GF-D8 (cell line): ENCODE results near the gene ICE2.

ENCODE experiments used
- DNase-seq: peaks from one replicate; lab custom pipeline; 2025; lab: John Stamatoyannopoulos, UW

ICE2 gene

DNA sequence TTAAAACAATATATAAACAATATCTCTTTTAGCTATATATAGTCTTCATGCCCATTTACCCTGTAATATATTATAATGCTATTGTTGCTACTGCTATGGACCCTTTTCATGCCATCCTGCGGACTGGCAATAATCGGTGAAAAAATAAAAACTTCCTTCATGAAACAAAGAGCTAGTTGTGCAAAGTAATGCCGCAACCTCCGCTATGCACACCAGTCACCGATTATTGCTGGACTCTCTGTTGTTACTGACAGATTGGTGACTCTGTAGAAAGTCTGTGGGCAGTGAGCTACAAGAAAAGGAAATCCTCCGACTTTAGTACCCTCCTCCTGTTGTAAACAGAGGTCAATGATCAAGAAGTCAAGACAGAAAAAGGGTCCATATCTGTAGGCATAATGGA, 17.9 kb upstream of the ICE2 start:
- DNase-seq: no peak

DNA sequence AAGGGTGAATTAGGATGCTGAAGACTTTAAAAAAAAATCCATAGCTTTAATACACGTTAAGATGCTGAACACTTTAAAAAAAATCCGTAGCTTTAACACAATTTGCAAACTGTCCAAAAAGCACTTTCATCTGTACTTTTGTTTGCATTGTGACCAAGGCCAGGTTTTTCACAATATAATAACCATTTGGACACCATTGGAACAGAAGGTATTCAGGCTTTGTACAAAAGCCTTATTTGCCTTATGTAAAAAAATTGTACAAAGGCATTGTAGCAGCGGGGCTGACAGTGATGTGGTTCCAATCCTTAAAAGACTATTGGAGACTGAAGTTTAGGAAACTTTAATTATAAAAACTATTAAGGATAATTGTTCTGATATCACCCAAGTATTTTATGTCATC, 15.2 kb upstream of the ICE2 start:
- no peak for DNase-seq

DNA sequence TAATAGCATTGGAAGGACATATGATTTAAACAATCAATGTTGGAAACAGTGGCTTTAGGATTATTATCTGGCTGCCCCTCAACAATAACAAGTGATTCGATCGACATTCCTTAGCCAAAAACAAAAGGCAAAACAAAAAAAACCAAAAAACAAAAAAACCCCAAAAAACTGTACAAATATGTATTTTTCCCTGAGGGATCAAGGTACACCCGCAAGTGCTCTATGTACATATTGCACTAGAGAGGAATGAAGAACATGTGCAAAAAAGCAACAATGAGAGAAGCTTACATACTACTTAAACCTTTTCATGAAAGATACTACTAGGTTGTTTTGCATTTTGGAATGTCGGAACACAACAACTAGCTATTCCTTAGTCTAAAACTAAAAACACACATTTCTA, 14.2 kb upstream of the ICE2 start:
- DNase-seq: no peak

DNA sequence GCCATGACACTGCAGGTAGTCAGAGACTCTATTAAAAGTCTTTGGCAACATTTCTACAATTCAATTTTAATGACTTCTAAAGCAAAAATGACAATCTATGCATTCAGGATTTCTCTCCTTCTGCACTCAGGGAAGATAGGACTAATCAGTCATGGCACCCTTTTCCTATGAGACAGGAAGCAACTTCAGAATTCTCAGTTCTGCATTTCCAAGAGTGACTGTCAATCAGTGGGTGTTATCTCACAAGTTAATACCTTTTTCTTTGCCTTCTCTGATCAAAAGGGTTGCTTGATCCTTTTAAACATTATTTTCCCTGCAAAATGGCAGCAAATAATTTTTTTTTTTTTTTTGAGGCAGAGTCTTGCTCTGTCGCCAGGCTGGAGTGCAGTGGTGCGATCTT, 7.8 kb upstream of the ICE2 start:
- no peak for DNase-seq

DNA sequence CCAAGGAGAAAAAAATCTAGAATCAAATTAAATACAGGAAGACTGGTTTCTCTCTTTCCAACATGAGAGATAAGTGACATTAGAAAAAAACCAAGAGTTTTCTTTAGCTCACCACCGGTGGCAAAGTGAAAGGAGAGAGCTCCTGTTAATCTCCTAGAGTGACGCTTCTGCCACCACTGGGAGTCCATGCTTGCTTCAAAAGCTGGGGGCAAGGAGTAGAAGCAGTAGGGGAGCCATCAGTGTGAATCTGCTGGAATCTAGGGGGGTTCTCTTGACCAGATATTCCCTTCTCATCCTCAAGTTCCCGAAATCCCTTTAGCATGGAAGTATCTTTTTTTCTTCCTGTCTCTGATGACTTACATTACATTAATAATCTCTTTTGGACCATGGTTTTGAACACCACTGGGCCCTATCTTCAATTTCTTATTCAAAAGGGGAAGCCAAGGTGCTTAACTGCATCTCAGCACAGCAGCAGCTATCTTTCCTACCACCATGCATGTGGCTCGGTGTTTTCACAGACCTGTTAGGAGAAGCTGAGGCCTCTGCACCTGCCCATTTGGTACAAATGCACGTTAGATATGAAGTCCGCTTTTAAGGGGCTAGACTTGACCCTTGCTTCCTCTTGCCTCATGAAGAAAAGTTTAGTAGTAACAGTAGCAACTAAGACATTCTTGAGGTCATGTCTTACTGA, 6.6 kb upstream of the ICE2 start:
- no peak for DNase-seq

DNA sequence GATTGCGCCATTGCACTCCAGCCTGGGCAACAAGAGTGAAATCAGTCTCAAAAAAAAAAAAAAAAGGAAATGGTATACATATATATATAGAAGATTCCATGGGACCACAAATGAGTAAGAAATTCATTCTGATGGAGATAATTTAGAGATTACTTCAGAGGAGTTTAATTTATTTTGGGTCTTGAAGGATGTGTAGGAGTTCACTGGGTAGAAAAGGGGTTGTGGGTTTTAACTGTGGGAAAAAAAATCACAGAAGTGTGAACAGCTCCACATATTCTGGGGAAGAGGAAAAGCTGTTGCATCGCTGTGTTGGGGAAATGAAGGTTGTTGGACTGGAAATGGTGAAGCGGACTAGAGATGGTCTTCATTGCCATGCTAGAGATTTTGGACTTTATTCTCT, 4.1 kb upstream of the ICE2 start:
- no peak for DNase-seq

DNA sequence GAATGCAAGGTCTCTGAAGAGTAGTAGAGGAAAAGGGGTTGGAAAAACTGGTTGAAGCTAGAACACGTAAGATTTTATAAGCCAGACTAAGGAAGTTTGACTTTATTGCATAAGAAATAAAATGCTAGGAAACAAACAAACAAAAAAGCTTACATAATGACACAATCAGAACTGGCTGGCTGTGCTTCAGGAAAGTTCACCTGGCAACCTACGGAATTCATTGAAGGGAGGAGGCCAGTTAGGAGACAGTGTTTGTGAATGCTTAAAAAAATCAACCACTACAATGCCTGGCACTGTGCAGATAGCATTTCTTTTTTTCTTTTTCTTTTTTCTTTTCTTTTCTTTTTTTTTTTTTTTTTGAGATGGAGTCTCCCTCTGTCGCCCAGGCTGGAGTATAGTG, 1.9 kb upstream of the ICE2 start:
- DNase-seq: no peak

DNA sequence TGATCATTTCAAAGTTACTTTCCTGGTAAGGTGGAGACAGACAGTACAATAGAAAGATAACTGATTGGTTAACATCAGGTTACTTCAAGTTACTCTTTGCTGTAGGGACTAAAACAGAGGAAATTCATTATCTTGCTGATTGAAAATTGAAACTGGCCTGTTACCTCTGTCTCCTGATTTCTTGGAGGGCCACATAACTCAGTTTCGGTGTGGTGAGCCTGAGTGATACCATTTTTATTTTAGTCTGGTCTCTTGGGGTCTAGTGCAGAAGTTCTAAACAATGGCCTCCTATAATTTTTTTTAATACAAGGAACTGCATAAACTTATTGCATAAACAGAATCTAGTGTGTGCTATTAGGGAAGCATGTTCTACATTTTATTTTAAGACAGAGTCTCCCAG, 1.2 kb upstream of the ICE2 start:
- no peak for DNase-seq

DNA sequence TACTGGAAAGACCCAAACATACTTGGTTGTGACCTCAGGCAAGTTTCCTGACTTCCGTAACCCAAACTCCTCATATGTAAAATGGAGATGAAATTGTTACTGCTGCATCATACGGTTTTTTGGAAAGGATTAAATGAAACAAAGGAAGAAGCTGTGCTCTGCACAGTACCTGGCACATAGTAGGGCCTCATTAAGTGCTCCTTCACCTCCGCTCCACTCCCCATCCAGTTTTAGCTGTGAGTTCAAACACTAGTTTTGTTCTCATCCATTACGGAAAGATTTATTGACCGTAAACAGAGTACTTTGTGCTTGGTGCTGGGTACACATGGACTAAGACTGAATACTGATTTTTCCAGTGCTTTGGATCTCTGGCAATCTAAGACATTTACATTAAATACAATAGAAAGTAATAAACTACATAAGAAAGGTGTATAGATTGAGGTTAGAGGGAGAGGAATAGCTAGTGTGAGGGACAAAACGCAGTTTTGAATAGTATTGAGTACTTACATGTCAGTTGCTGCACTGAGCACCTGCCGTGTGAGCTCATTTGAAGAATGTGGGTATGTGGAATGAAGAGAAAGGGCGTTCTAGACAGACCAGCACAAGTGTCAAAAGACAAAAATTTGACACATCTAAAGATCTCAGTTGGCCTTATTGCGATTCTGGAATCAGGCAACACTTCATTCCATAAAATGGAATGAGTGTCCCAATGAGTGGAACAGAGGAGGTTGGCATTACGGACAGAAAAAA, 594 bp upstream of the ICE2 start:
- no peak for DNase-seq

DNA sequence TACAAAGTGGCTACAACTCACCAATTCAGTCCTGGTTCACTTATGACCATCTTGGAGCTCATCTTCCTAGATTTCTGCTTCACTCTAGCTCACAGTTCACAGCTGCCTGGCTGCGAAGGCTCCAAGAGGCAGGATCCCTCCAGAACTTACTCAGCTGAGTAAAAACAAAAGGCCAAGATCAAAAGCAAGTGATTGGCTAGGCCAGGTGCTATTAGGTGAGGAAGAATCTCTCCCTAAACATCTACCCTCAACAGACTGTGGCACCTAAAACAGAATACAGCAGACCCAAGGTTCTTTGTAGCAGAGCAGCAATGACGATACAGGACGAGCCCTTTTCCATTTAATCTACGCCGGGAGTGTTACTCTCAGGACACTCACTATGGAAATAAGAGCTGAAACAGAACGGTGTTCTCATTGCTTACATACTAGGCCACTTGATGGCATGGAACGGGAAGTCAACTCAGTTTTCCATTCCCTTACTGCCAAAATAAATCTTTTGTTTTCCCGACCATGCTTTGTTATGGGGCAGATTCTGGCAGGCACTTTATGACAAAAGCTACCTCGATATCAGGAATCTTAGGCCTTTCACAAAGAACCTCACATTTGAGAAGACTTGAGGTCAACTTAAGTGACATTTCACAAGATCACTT, 901 bp downstream of the ICE2 start:
- no peak for DNase-seq

DNA sequence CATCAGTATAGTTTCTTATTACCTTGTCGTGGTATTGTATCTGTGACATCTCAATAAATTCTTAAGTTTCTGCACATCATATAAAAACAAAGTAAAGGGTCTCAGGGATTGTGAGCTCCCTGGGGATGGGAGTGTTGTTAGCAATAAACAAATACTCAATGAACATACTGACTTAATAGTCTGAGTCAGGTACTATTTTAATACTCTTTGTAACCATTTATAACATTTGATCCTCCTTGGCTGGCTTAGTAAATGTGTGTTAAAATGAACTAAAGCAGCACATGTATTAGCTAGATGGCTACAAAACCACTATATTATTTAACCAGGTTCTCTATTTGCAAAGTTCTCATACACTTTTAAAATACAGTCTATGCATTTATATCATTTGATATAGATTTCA, 1.8 kb downstream of the ICE2 start:
- DNase-seq: no peak

DNA sequence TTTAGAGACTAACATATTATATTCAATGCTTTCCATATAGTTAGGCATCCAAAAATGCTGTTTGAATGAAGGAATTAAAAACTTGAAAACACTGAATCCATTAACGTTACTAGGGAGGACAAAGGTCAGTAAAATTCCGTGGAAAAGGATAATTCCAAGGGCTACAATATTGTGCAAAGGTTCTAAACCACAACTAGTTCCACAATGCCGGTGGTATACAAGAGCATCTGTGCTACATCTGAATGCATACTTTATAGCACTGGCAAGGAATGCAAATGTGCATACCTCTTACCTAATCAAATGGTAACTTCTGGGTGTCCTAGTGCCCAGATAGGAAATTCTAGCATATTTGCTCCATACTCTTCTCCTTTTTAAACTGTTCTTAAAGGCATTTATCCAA, 2.2 kb downstream of the ICE2 start:
- no peak for DNase-seq

DNA sequence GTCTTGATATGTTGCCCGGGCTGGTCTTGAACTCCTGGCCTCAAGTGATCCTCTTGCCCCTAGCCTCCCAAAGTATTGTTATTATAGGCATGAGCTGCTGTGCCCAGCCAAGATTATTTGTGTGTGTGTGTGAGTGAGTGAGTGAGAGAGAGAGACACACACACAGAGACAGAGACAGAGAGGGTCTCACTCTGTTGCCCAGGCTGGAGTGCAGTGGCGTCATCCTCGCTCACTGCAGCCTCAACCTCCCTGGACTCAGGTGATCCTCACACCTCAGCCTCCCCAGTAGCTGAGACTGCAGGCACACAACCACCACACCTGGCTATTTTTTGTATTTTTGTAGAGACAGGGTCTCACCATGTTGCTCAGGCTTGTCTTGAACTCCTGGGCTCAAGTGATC, 5.8 kb downstream of the ICE2 start:
- DNase-seq: no peak

DNA sequence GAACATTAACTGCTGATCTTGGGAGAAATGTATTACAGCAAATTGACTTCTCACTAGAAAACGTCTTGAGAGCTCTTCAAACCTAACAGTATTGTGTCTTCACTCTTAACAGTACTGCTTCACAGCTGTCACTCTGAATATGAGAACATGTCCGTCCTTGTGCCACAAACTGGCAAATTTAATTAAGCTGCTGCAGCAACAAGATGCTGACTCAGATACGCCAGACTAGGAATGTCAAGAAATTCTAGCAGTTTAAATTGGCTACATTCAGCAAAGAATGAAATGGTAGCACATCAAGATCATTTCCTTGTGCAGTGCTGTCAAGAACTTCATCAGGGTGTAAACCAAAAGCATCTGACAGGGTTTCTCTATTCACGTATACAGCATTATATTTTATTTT, 7.6 kb downstream of the ICE2 start:
- DNase-seq: no peak

DNA sequence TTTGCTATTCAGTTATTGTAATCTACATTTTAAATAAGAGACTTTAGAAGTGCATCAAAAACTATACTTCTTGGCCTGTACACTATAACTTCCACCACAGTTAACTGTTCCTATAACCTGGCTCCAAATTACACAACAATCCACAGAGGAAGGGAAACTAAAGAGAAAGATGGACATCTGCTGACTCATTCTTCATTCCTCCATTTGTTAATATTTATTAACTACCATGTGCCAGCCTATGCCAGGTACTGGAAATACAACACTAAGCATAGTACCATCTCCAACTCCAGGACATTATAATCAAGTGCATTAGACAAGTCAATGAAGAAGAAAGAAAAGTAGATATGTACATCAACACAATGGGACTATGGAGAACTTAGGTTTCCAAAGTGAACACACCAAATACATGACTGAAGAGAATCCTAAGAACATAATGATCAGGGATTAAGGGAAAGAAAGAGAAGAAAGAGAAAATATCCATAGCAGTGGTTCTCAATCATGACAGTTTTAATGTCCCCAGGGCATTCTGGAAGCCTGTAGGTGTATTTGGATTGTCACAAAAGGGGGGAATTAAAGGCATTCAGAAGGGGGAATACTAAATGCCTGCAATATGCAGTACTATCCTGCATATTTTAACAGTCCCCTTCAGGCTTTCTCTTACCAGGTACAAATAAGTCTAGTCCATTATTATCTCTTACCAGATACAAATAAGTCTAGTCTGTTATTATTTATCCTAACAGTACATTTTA, 8.9 kb downstream of the ICE2 start:
- DNase-seq: no peak

DNA sequence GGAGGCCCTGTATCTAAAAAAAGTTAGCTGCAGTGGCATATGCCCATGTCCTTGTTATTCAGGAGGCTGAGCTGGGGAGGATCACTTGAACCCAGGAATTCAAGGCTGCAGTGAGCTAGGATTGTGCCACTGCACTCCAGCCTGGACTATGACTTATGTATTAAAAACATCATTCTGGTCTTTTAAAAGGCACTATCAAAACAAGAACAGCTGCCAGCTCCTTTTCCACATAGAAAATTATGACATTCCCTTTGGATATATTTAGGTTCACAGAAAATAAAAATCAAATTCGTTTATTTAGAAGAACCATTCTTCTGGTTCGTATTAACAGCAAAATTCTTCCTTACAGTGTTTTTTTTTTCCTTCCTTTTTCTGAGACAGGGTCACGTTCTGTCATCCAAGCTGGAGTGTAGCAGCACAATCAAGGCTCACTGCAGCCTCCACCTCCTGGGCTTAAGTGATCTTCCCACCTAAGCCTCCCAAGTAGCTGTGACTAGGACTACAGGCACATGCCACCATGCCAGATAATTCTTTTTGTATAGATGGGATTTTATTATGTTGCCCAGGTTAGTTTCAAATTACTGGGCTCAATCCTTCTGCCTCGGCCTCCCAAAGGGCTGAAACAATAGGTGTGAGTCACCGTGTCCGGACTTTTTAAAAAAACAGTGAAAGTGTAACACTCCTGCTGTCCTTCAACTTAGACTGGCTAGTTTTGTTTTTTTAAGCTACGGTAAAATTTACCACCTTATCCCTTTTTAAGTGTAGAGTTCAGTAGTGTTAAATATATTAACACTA, 13.9 kb downstream of the ICE2 start:
- no peak for DNase-seq

DNA sequence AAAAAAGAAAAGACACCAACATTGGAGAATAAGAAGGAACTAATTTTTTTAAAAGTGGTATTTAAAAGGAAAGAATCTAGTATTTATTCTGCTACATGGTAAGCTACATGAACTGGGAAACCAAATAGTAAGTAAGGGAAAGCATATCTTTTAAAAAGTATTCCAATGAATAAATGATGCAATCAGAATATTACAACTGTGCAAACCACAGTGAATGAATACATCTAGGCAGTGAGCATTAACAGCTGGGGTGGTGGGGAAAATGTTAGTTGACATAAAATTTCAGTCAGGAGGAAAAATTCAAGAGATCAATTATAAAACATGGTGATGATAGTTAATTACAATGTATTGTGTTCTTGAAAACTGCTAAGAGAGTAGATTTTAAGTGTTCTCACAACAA, 16.9 kb downstream of the ICE2 start:
- no peak for DNase-seq

DNA sequence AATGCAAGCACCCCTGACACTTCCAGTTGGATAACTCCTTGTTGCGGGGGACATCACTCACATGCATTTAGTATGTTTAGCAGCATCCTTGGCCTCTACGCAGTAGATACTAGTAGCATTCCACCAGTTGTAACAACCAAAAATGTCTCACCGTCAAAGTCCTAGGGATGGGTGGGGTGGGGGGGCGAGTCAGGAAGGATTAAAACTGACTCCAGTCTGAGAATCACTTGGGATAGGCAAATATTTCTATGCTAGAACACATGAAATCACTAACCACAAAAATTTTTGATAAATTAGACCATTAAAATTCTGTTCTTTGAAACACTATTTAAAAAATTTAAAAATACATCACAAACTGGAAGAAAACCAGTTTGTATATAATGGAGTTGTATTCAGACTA, 18.0 kb downstream of the ICE2 start:
- no peak for DNase-seq

DNA sequence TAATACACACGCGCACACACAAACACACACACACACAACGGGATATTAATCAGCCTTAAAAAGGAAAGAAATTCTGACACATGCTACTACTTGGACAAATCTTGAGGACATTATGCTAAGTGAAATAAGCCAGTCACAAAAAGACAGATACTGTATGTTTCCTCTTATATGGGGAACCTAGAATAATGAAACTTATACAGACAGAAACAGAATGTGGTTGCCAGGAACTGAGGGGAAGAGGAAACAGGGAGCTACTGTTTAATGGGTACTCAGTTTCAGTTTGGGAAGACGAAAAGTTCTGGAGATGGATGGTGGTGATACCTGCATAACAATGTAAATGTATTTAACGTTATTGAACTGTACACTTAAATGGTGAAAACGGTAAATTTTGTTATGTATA, 20.2 kb downstream of the ICE2 start:
- no peak for DNase-seq

DNA sequence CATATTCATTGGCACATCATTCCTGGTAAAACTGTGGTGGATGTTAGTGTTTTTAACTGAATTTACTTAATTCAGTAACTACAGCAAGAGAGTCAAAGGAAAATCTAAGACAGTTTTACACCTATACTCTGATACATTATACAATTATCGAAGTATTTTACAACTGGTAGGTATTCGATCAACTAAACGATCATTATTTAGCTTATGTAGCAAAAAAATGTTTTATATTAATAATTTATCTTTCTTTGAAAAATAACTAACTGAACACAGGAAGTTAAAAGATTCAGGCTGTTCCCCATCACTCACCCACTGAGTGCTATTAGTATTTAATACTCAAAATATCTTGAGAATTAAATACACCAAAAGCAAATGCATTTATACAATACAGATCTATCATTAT, 21.0 kb downstream of the ICE2 start:
- DNase-seq: no peak

DNA sequence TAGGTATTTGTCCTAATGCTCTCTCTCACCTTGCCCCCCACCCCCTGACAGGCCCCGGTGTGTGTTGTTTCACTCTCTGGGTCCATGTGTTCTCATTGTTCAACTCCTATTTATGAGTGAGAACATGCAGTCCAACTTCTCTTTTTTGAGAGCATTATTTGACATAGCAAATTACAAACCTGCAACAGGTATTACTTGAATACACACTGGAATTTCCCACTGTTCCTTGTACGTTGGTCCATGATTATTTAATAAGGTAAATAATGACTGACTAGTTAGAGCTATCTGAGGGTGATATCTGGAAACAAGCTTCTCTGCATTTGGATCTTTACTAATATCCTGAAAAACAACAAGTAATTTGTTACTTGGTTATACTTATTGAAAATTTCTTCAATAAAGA, 24.1 kb downstream of the ICE2 start:
- no peak for DNase-seq
